ENCODE measurements around the gene LGALS4. TPM values are rescaled to one million over a fixed set of nuclear protein-coding genes. Genes with fewer than 3 reads are reported as not detected.
A peak's percentile ranks its signal among the peaks of the same experiment; 100 is the strongest.

LGALS4 gene
- total and polyA plus RNA-seq, 9 of the 15 experiments (the other 6 are each of a cell fraction or from before 2014, with no cell fraction given), result 0.08 to 1.1 (median 0.30) TPM; not detected in 3

GRCh38 chr19:38812009-38812840 lies 520 bp downstream of the LGALS4 start:
- Histone ChIP-seq H3K4me2 (ENCODE audit: insufficient read depth, low read length) (no peak overlapping the region), H3K4me3 (no peak overlapping the region), H3K9ac (ENCODE audit: insufficient read depth in 1 of 2, low read depth in 2 of 2, low read length in 2 of 2) (peak overlapping the region in 1 of 2 experiments; percentile 58; a peak in 2 of 4 replicates), H3K79me2 (ENCODE audit: control insufficient read depth, insufficient read depth, low read length) (no peaks in the 10 kb centered on the region), H2AFZ (ENCODE audit: low read depth, low read length) (no peak overlapping the region), H3K27me3 (ENCODE audit: control insufficient read depth in 2 of 2, insufficient read depth in 2 of 2, low read length in 2 of 2) (no peaks in the 10 kb centered on the region), H3K9me1 (ENCODE audit: control insufficient read depth, insufficient read depth, low read length) (no peaks in the 10 kb centered on the region), H4K20me1 (replicated peaks; ENCODE audit: control insufficient read depth, insufficient read depth, low read length) (no peaks in the 10 kb centered on the region), H3K27ac (ENCODE audit: extremely low read depth, low read depth, low read length) (no peak overlapping the region), H3K4me1 (replicated peaks in 1 of 2; ENCODE audit: control insufficient read depth in 2 of 2, insufficient read depth in 2 of 2, low read length in 2 of 2) (peaks cover 0 to 37% of the 10 kb centered on the region in 2 experiments; a peak in 4 of 5 replicates), H3K36me3 (ENCODE audit: control insufficient read depth, insufficient read depth, low read length) (peaks cover 17% of the 10 kb centered on the region; the same call in 2 of the 3 replicates), H3K9me3 (replicated peaks; ENCODE audit: control insufficient read depth, insufficient read depth, low read depth, low read length) (no peaks in the 10 kb centered on the region)
- ChIA-PET POLR2A (interaction anchor here (1.0 to 3.2 kb wide), 4 partner anchors 11 to 20 kb away, joined by 3 to 14 read pairs (median 6); partner anchors contain the start of gene ECH1), CTCF (ENCODE audit: low intra/inter-chr PET ratio) (no interaction called here)
- no peak for FAIRE-seq
- in situ Hi-C loops (cut with MboI), result no loop called here
- DNase-seq (ENCODE audit: extremely low read depth in 1 of 4, low spot score in 3 of 4), result peak in 1 of 4 experiments; percentile 6
- ATAC-seq, result no peak
- intact Hi-C loops (cut with micrococcal nuclease), result no loop called here
- no peak for TF ChIP-seq ZNF695 (CRISPR knock-in tag; IDR thresholded peaks at IDR 0.05)
- no peak for TF ChIP-seq IFI16 (CRISPR knock-in tag; IDR thresholded peaks at IDR 0.05)
- no peak for TF ChIP-seq ZNF347 (CRISPR knock-in tag; IDR thresholded peaks at IDR 0.05; ENCODE audit: low read depth)
- TF ChIP-seq CREM (IDR thresholded peaks at IDR 0.05; ENCODE audit: low read depth), result no peak
- TF ChIP-seq HOXB6 (CRISPR knock-in tag; IDR thresholded peaks at IDR 0.05; ENCODE audit: borderline replicate concordance), result no peak
- TF ChIP-seq MYNN (IDR thresholded peaks at IDR 0.05), result no peak
- no peak for TF ChIP-seq MYNN (CRISPR knock-in tag; IDR thresholded peaks at IDR 0.05)
- TF ChIP-seq DIDO1 (tag; IDR thresholded peaks at IDR 0.05; ENCODE audit: low read depth), result no peak
- TF ChIP-seq EZH2 (IDR thresholded peaks at IDR 0.05; ENCODE audit: borderline replicate concordance, low read depth, low read length), result no peak
- TF ChIP-seq, protein P1, sequence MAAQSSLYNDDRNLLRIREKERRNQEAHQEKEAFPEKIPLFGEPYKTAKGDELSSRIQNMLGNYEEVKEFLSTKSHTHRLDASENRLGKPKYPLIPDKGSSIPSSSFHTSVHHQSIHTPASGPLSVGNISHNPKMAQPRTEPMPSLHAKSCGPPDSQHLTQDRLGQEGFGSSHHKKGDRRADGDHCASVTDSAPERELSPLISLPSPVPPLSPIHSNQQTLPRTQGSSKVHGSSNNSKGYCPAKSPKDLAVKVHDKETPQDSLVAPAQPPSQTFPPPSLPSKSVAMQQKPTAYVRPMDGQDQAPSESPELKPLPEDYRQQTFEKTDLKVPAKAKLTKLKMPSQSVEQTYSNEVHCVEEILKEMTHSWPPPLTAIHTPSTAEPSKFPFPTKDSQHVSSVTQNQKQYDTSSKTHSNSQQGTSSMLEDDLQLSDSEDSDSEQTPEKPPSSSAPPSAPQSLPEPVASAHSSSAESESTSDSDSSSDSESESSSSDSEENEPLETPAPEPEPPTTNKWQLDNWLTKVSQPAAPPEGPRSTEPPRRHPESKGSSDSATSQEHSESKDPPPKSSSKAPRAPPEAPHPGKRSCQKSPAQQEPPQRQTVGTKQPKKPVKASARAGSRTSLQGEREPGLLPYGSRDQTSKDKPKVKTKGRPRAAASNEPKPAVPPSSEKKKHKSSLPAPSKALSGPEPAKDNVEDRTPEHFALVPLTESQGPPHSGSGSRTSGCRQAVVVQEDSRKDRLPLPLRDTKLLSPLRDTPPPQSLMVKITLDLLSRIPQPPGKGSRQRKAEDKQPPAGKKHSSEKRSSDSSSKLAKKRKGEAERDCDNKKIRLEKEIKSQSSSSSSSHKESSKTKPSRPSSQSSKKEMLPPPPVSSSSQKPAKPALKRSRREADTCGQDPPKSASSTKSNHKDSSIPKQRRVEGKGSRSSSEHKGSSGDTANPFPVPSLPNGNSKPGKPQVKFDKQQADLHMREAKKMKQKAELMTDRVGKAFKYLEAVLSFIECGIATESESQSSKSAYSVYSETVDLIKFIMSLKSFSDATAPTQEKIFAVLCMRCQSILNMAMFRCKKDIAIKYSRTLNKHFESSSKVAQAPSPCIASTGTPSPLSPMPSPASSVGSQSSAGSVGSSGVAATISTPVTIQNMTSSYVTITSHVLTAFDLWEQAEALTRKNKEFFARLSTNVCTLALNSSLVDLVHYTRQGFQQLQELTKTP (IDR thresholded peaks at IDR 0.05; ENCODE audit: low read depth in 1 of 2, partially characterized antibody in 2 of 2), result no peak
- no peak; the same call in 1 of the 2 replicates for TF ChIP-seq POLR2G (IDR thresholded peaks at IDR 0.05; ENCODE audit: low read depth, low read length)
- no peak for TF ChIP-seq E2F6 (IDR thresholded peaks at IDR 0.05; ENCODE audit: borderline replicate concordance in 1 of 2, extremely low read depth in 1 of 2, insufficient read depth in 1 of 2, insufficient read length in 1 of 2, low read depth in 1 of 2, low read length in 1 of 2, poor library complexity in 1 of 2, severe bottlenecking in 1 of 2)
- BruUV-seq (replicated peaks), result no TSS peak
- WGBS (ENCODE audit: insufficient coverage, low coverage, missing lambda C conversion rate), result 69% methylated on average over 17 of the region's 18 CpGs
